BE2C (cell line): ENCODE results near the gene TSHR.
"Not testable (repeated sequence)": the region's sequence is repeated elsewhere in the genome, so short reads cannot be mapped to it uniquely, and the experiment has no call there.

Source experiments
- DNase-seq: peaks from one replicate; pipeline ENCODE4 v3.0.0-alpha.2; 2020
- H3K27me3 ChIP-seq: fragments of 250-450 bp; sonication (Bioruptor Pico); 2 replicates; pipeline ENCODE4 v1.5.1; 2020; ENCODE audit warnings: mild to moderate bottlenecking
- H3K36me3 ChIP-seq: fragments of 250-450 bp; sonication (Bioruptor Pico); 2 replicates; pipeline ENCODE4 v1.5.1; 2020; ENCODE audit warnings: mild to moderate bottlenecking
- H3K4me1 ChIP-seq: fragments of 250-450 bp; sonication (Bioruptor Pico); 2 replicates; pipeline ENCODE4 v1.5.1; 2020
- H3K4me3 ChIP-seq: 2 replicates; pipeline ENCODE4 v1.5.1; 2011; ENCODE audit warnings: low read depth, low read length
- H3K9me3 ChIP-seq: fragments of 250-450 bp; sonication (Bioruptor Pico); 2 replicates; pipeline ENCODE4 v1.5.1; 2020
- TF ChIP-seq, protein P1 (sequence below): IDR thresholded peaks from 2 replicates; pipeline ENCODE4 v1.5.1; 2012; ENCODE audit warnings: mild to moderate bottlenecking, low read depth, low read length

Gene TSHR

DNA sequence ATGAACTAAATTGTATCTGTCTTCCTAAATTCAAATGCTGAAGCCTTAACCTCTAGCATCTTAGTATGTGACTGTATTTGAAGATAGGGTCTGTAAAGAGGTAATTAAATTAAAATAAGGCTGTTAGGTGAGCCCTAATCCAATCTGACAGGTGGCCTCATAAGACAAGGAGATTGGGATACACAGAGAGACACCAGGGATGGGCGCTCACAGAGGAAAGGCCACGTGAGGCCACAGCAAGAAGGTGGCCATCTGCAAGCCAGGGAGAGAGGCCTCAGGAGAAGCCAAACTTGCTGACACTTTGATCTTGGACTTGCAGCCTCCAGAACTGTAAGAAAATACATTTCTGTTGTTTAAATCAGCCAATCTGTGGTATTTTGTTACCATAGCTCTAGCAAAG, 154.8 kb downstream of the TSHR start:
- Histone ChIP-seq H3K36me3 (no peaks in the 10 kb centered on the region), H3K4me3 (no peak overlapping the region), H3K9me3 (no peaks in the 10 kb centered on the region), H3K27me3 (no peaks in the 10 kb centered on the region; the same call in 1 of the 2 replicates), H3K4me1 (no peaks in the 10 kb centered on the region)
- TF ChIP-seq, protein P1, sequence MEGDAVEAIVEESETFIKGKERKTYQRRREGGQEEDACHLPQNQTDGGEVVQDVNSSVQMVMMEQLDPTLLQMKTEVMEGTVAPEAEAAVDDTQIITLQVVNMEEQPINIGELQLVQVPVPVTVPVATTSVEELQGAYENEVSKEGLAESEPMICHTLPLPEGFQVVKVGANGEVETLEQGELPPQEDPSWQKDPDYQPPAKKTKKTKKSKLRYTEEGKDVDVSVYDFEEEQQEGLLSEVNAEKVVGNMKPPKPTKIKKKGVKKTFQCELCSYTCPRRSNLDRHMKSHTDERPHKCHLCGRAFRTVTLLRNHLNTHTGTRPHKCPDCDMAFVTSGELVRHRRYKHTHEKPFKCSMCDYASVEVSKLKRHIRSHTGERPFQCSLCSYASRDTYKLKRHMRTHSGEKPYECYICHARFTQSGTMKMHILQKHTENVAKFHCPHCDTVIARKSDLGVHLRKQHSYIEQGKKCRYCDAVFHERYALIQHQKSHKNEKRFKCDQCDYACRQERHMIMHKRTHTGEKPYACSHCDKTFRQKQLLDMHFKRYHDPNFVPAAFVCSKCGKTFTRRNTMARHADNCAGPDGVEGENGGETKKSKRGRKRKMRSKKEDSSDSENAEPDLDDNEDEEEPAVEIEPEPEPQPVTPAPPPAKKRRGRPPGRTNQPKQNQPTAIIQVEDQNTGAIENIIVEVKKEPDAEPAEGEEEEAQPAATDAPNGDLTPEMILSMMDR = no peak
- no peak for DNase-seq

DNA sequence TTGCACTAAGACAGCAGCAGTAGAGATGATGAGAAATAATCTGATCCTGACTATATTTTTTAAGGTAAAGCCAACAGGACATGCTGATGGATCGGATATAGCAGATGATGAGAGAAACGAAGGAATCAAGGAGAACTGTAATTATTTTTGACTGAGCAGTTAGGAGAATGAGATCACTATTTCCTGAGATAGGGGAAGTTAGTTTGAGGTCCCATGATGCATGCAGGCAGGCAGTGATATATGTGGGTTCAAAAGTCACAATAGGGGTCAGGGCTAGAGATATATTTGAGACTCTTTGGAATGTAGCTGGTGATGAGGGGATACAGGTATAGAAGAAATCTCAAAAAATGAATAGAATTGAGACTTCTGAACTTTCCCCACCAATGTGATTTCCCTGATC, 157.8 kb downstream of the TSHR start:
- Histone ChIP-seq H3K4me1 (no peaks in the 10 kb centered on the region), H3K36me3 (no peaks in the 10 kb centered on the region), H3K4me3 (no peak overlapping the region), H3K9me3 (no peaks in the 10 kb centered on the region), H3K27me3 (no peaks in the 10 kb centered on the region; the same call in 1 of the 2 replicates)
- TF ChIP-seq, protein P1 = no peak
- DNase-seq = no peak

DNA sequence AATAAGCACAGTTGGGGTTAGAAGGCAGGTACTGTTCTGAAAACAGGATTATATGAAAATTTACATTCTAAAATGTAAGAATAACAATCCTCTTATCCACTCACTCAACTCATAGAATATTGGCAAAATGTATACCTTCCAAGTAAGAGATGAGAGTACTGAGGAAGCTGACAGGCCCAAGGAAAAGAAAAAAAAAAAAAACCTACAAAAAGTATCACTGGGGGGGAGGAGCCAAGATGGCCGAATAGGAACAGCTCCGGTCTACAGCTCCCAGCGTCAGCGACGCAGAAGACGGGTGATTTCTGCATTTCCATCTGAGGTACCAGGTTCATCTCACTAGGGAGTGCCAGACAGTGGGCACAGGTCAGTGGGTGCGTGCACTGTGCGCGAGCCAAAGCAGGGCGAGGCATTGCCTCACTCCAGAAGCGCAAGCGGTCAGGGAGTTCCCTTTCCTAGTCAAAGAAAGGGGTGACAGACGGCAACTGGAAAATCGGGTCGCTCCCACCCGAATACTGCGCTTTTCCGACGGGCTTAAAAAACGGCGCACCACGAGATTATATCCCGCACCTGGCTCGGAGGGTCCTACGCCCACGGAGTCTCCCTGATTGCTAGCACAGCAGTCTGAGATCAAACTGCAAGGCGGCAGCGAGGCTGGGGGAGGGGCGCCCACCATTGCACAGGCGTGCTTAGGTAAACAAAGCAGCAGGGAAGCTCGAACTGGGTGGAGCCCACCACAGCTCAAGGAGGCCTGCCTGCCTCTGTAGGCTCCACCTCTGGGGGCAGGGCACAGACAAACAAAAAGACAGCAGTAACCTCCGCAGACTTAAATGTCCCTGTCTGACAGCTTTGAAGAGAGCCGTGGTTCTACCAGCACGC, 158.8 kb downstream of the TSHR start:
- not testable (repeated sequence) for H3K9me3 ChIP-seq, H3K4me1 ChIP-seq, H3K36me3 ChIP-seq, H3K4me3 ChIP-seq, H3K27me3 ChIP-seq, DNase-seq

DNA sequence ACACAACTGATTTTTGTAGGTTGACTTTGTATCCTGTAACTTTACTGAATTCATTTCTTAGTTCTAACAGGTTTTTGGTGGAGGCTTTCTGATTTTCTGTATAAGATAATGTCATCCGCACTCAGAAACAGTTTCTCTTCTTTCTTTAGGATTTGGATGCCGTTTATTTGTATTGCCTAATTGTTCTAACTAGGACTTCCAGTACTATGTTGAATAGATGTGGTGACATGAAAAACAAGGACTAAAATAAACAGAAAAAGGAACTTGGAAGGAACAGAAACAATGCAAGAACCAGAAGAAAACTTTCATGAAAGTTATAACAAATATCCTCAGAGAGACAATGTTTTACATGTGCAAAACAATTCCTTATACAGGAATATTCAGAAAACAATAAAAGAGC, 165.1 kb downstream of the TSHR start:
- DNase-seq = no peak
- Histone ChIP-seq H3K9me3 (no peaks in the 10 kb centered on the region), H3K4me3 (no peak overlapping the region), H3K27me3 (no peaks in the 10 kb centered on the region), H3K4me1 (no peaks in the 10 kb centered on the region), H3K36me3 (no peaks in the 10 kb centered on the region)
- TF ChIP-seq, protein P1 = no peak

DNA sequence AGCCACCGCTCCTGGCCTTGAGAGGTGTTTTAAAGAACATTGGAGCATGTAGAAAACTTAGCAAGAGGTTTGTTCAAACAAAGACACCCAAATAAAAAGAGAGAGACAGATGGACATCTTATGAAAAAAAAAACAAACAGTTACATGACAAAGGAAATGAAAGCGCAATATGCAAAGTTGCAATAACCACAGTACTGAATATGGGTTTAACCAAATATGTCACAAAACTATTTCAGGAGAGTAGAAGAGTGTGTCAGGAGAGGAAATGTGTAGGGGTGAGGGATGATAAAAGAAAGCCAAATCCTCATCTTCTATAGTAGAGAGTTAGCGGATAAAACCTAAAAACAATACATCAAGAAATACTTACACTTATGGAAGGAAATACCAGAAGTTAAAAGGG, 166.9 kb downstream of the TSHR start:
- Histone ChIP-seq H3K9me3 (no peaks in the 10 kb centered on the region), H3K4me1 (no peaks in the 10 kb centered on the region), H3K36me3 (no peaks in the 10 kb centered on the region), H3K27me3 (no peaks in the 10 kb centered on the region; the same call in 1 of the 2 replicates), H3K4me3 (no peak overlapping the region)
- TF ChIP-seq, protein P1 = no peak
- no peak for DNase-seq

DNA sequence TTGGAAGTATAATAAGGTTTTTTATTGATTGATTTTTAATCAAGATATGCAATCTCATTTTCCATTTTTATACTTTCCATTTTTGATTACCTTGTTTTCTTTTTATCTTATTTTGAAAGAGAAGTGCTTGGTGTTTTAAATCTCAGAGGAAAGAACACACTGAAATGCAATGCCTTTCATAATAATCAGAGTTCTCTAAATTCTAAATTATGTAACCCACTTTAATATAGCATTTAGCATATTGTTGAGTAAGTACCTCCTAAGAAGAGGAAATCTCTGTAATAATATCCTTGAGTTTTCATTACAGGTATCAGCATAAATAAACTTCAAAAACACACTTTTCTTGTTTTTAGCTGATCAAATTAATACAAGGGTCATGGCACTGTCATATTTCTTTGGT, 168.4 kb downstream of the TSHR start:
- TF ChIP-seq, protein P1 = no peak
- no peaks in the 10 kb centered on the region for H3K9me3 ChIP-seq
- no peaks in the 10 kb centered on the region for H3K36me3 ChIP-seq
- no peaks in the 10 kb centered on the region; the same call in 1 of the 2 replicates for H3K27me3 ChIP-seq
- no peaks in the 10 kb centered on the region for H3K4me1 ChIP-seq
- no peak overlapping the region for H3K4me3 ChIP-seq
- DNase-seq = no peak
